Right lobe of liver (tissue), 6 donors: ENCODE data around the gene C1orf105. TPM values are rescaled to one million over a fixed set of nuclear protein-coding genes. Genes with fewer than 3 reads are reported as not detected.
"Not testable (repeated sequence)": the region's sequence is repeated elsewhere in the genome, so short reads cannot be mapped to it uniquely, and the experiment has no call there.

ENCODE experiments used
- ATAC-seq, 4 donors: fragments of 200-7000 bp; cut with Tn5 transposase; one replicate each; pipeline ENCODE4 v1.9.1; 2020; ENCODE audit warnings: mild to moderate bottlenecking in 4 of 4, moderate library complexity in 4 of 4
- DNase-seq, 3 donors: peaks; one replicate each; pipeline ENCODE4 v3.0.0-alpha.2; 2020
- H3K27ac ChIP-seq, 3 donors: fragments of 200-600 bp; one replicate each; pipeline ENCODE4 v1.8.0; 2022
- H3K27me3 ChIP-seq, 2 donors: fragments of 200-600 bp; one replicate each; pipeline ENCODE4 v1.8.0; 2022
- H3K36me3 ChIP-seq, 4 donors: fragments of 200-600 bp; sonication (generic) in 1 of 4; one replicate each; pipeline versions ENCODE4 v1.5.1 to v1.8.0; 2017 to 2022; ENCODE audit warnings: control low read depth in 1 of 4
- H3K4me1 ChIP-seq, 4 donors: fragments of 200-600 bp; sonication (generic) in 1 of 4; one replicate each; pipeline versions ENCODE4 v1.5.1 to v1.8.0; 2017 to 2022; ENCODE audit warnings: control low read depth in 1 of 4
- H3K4me3 ChIP-seq, 3 donors: fragments of 200-600 bp; one replicate each; pipeline ENCODE4 v1.8.0; 2022
- H3K9me3 ChIP-seq, 4 donors: fragments of 200-600 bp; sonication (generic) in 1 of 4; one replicate each; pipeline versions ENCODE4 v1.5.1 to v1.8.0; 2017 to 2022; ENCODE audit warnings: control low read depth in 1 of 4
- CTCF ChIP-seq, 4 donors: fragments of 200-600 bp in 3 of 4; fragments of 450-650 bp in 1 of 4; IDR thresholded peaks; one replicate each; pipeline versions ENCODE4 v1.5.1 to v1.8.0; 2016 to 2022; ENCODE audit warnings: antibody characterized with exemption in 4 of 4, mild to moderate bottlenecking in 2 of 4
- POLR2A ChIP-seq: fragments of 450-650 bp; IDR thresholded peaks from one replicate; pipeline ENCODE4 v1.6.1; 2017; ENCODE audit warnings: antibody characterized with exemption, mild to moderate bottlenecking
- WGBS: methylation state at CpG from one replicate; pipeline ENCODE4 v1.1.6; 2018; ENCODE audit warnings: low coverage, low lambda C conversion rate; ENCODE audit not compliant: insufficient coverage; ENCODE audit errors: missing lambda C conversion rate; 5-methylcytosine and 5-hydroxymethylcytosine counted together
- intact Hi-C, 2 donors: fragments of 100-400 bp; cut with DNase I; formaldehyde crosslinking; loops; one replicate each; pipeline versions ENCODE4 v1.11.2 to v1.14.1; 2022
- total RNA-seq, 6 experiments: library from RNA; depleted of rRNA in 2 of 6; stranded (reverse); fragments of >200 nt in 2 of 6; fragmentation: NEBNext Ultra II Directional in 3 of 6; extraction: Animal tissue kit (Norgen Biotek cat#: 25700) in 3 of 6; gene quantifications; one replicate each; pipeline versions ENCODE4 v1.1.0 to v1.2.4, GENCODE V29; 2016 to 2023
- donor health status: DM: no; HTN: yes; CAD: no.
- donor health status: DM: no; HTN: no; CAD: no.
- donor health status: DM: no; HTN: no; CAD: no.
- donor health status: DM: no; HTN: yes; CAD: no.
- donor health status: DM: no; HTN: yes; CAD: no.

The C1orf105 gene
- total RNA-seq, 6 experiments from 2014 or later, result 0.24 to 1.3 (median 0.46) TPM; not detected in 2

GRCh38 chr1:172494166-172494565 is 73.7 kb downstream of the C1orf105 start:
- TF ChIP-seq CTCF (IDR thresholded peaks at IDR 0.05) (no peak), POLR2A (no peak)
- H3K27me3 ChIP-seq, result no peaks in the 10 kb centered on the region
- ATAC-seq (no peak), DNase-seq (no peak)
- WGBS, result 75% methylated on average over 2 of the region's 2 CpGs
- intact Hi-C loops, result no loop called here
- no peak overlapping the region for H3K4me3 ChIP-seq
- no peaks in the 10 kb centered on the region for H3K36me3 ChIP-seq
- H3K4me1 ChIP-seq, result no peaks in the 10 kb centered on the region
- H3K9me3 ChIP-seq, result no peaks in the 10 kb centered on the region
- H3K27ac ChIP-seq, result no peak overlapping the region

- peaks cover 0 to 10% (median 0%) of the 10 kb centered on the region in 4 donors for H3K4me1 ChIP-seq
- H3K4me3 ChIP-seq, intact Hi-C loops, H3K27me3 ChIP-seq, H3K36me3 ChIP-seq, H3K9me3 ChIP-seq, DNase-seq, ATAC-seq, H3K27ac ChIP-seq: not testable (repeated sequence)
- WGBS, result 96% methylated on average over 3 of the region's 5 CpGs
Measured at GRCh38 chr1:172496127-172496526, 75.6 kb downstream of the C1orf105 start.

- no peak for DNase-seq
- Histone ChIP-seq H3K27me3 (no peaks in the 10 kb centered on the region), H3K9me3 (no peaks in the 10 kb centered on the region), H3K4me1 (peaks cover 0 to 10% (median 0%) of the 10 kb centered on the region in 4 donors), H3K36me3 (no peaks in the 10 kb centered on the region), H3K4me3 (no peak overlapping the region), H3K27ac (no peak overlapping the region)
- intact Hi-C loops, result no loop called here
- TF ChIP-seq CTCF (IDR thresholded peaks at IDR 0.05) (no peak), POLR2A (no peak)
- WGBS, result 30% methylated on average over 1 of the region's 1 CpG
- no peak for ATAC-seq
Measured at GRCh38 chr1:172496678-172497077, 76.2 kb downstream of the C1orf105 start.

- intact Hi-C loops, result no loop called here
- DNase-seq (no peak), ATAC-seq (no peak)
- H3K27me3 ChIP-seq, result no peaks in the 10 kb centered on the region
- H3K4me3 ChIP-seq, result no peak overlapping the region
- no peaks in the 10 kb centered on the region for H3K9me3 ChIP-seq
- H3K4me1 ChIP-seq, result peaks cover 0 to 10% (median 0%) of the 10 kb centered on the region in 4 donors
- WGBS, result 38% methylated on average over 5 of the region's 5 CpGs
- no peak overlapping the region for H3K27ac ChIP-seq
- H3K36me3 ChIP-seq, result no peaks in the 10 kb centered on the region
- TF ChIP-seq CTCF (IDR thresholded peaks at IDR 0.05), result no peak
- no peak for TF ChIP-seq POLR2A
Measured at GRCh38 chr1:172497230-172497629, 76.7 kb downstream of the C1orf105 start.

- ATAC-seq (no peak), DNase-seq (no peak)
- no peak for TF ChIP-seq POLR2A
- no peak for TF ChIP-seq CTCF (IDR thresholded peaks at IDR 0.05)
- peaks cover 0 to 10% (median 0%) of the 10 kb centered on the region in 4 donors for H3K4me1 ChIP-seq
- H3K27ac ChIP-seq, result no peak overlapping the region
- intact Hi-C loops, result no loop called here
- H3K9me3 ChIP-seq, result no peaks in the 10 kb centered on the region
- H3K27me3 ChIP-seq, result no peaks in the 10 kb centered on the region
- H3K4me3 ChIP-seq, result no peak overlapping the region
- 100% methylated on average over 2 of the region's 2 CpGs for WGBS
- H3K36me3 ChIP-seq, result no peaks in the 10 kb centered on the region
Measured at GRCh38 chr1:172498857-172499256, 78.4 kb downstream of the C1orf105 start.
